Inflammatory macrophage treated with lipopolysaccharide for 1 hour (primary cell): ENCODE results near the gene PTPRA.

ENCODE experiments used
- DNase-seq, 2 donors: peaks; one replicate each; pipeline ENCODE4 v3.0.0-alpha.2; 2020 to 2022

PTPRA gene

GRCh38 chr20:3081641-3082040, 208.4 kb downstream of the PTPRA start:
- no peak for DNase-seq

- DNase-seq = no peak
Measured at GRCh38 chr20:3082306-3082951, 209.1 kb downstream of the PTPRA start.

GRCh38 chr20:3082955-3083952, 210.0 kb downstream of the PTPRA start:
- DNase-seq = no peak

- DNase-seq = no peak
Measured at GRCh38 chr20:3084283-3084985, 211.2 kb downstream of the PTPRA start, which contains the start of gene AVP. Gene AVP (minus strand): TSS chr20:3084724. CDS start chr20:3084674, 50 bp downstream.

- DNase-seq = no peak
Measured at GRCh38 chr20:3084986-3085360, 211.7 kb downstream of the PTPRA start.

GRCh38 chr20:3085571-3086072, 212.3 kb downstream of the PTPRA start:
- no peak for DNase-seq

- DNase-seq = no peak
Measured at GRCh38 chr20:3088031-3088430, 214.8 kb downstream of the PTPRA start.
